Retina (tissue), 1 donor: ENCODE results near the gene CECR2.
A peak's percentile ranks its signal among the peaks of the same experiment; 100 is the strongest.
"Not testable (repeated sequence)": the region's sequence is repeated elsewhere in the genome, so short reads cannot be mapped to it uniquely, and the experiment has no call there.

ENCODE experiments used
- DNase-seq: peaks from one replicate; pipeline ENCODE4 v3.0.0-alpha.2; 2016

CECR2 gene

DNA sequence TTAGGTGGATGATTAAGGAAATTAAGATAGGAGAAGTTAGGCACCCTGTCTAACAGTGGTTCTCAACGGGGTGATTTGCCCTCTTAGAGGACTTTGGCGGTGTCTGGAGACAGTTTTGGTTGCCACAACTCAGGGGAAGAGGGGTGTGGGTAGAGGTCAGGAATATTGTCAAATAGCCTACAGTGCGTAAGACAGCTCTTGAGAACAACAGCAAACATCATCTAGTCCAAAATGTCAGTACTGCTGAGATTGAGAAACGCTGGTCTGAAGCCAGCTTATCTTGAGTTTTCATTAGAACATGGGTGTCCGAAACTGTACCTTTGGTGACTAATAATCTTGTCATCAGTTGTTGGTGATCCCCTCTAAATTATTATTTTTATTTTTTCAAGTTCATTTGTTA lies 38.4 kb downstream of the CECR2 start:
- no peak for DNase-seq

DNA sequence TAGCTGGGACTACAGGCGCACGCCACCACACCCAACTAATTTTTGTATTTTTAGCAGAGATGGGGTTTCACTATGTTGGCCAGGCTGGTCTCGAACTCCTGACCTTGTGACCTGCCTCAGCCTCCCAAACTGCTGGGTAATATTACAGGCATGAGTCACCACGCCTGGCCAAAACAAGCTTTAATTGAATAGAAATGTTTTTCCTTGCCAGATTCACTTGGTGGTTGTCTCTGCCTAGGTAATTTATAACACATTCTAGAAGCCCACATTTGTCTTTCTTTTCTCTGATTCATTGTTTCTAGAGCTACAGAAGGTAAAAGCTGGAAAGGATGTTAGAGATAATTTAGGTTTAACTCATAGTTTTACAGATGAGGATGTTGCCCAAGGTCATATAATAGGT lies 41.3 kb downstream of the CECR2 start:
- no peak for DNase-seq

DNA sequence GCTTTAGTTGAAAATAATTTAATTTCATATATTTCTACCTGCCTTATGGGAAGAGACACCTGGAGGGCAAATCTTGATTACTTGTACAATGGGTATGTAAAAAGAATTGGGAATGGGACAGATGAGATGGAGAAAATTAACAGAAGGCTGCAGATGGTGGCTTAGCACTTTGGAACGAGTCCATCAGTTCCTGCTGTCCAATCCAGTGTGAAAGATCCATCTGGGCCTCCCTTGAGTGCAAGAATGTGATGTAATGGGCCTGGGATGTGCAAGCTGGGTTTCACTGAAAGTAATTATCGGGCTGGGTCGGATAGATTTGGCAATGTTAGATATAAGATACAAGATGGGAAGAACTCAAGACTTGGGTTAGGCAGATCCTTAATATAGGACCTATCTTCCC lies 42.0 kb downstream of the CECR2 start:
- peak; percentile 35 for DNase-seq

DNA sequence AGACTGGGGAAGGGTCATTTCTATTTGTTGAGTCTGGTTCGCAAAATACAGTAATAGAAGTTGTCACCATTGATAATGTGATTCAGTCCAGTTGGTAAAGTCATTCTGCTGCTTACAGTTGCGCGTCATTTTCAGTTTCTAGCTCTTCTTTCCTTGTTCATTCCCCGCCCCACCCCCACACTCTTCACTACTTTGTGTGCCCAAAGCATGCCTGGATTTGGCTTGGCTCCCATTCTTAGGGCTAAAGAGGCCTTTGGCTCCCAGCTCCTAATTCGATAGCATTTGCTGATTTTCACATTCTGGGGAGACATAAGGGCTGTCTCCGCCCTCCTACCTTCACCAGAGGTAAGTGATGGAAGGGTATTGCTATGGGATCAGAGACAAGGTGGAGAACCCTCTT lies 43.0 kb downstream of the CECR2 start:
- DNase-seq, result no peak

DNA sequence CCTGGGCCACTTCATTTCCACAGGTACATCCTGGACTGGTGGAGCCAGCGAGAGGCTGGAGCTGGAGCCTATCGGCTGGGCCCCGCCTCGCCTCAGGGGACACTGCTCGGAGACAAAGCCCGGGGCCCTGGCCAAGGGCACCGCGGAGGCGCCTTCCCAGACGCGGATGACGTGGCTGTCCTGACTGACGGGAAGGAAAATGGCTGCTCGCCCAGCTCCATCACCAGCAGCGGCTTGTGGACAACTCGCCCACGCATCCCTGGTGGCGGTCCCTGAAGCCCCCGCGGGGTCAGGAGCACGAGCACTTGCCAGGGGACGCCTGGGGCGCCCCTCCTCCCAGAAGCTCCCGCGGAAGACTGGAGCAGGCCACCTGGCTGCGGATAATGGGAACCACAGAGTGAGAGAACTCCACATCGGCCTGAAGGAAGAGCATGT lies 49.6 kb downstream of the CECR2 start:
- no peak for DNase-seq

DNA sequence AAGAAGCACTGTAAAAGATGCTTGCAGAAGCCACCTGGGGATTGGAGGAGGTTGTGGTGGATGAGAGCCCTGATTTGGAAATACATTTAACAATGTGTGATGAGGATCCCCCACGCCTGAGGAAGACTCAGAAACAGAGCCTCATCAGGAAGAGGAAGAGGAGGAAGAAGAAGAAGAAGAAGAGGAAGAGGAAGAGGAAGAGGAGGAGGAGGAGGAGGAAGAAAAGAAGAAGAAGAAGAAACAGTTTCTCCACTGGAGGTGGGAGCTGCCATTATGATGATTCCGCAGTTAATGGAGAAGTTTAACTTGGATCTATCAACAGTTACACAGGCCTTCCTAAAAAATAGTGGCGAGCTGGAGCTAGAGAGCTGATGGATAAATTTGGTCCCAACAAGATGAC lies 50.1 kb downstream of the CECR2 start:
- DNase-seq, result no peak

DNA sequence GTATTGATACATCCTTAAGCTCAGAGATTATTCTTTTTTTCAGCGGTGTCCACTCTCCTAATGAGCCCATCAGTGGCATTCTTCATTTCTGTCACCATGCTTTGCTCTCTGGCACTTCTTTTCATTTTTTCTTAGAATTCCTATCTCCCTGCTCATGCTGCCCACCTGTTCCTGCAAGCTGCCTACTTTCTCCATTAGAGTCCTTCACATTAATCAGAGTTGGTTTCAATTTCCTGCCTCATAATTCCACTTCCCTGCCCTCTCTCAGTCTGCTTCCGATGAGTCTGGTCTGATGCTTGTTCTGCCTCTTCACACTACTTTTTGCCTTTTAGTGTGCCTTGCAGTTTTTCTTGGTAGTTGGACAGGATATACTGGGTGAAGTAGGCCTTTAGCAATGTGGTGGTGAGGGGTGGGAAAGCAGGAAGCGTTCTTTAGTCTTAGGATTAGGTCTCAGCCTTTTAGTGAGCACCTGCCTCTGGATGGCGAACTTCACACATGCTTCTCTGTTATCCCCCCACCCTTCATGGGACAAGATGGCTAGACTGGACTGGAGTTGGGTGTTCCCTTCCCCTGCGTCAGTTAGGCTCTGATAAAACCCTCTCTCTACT lies 53.6 kb downstream of the CECR2 start:
- DNase-seq, result no peak

DNA sequence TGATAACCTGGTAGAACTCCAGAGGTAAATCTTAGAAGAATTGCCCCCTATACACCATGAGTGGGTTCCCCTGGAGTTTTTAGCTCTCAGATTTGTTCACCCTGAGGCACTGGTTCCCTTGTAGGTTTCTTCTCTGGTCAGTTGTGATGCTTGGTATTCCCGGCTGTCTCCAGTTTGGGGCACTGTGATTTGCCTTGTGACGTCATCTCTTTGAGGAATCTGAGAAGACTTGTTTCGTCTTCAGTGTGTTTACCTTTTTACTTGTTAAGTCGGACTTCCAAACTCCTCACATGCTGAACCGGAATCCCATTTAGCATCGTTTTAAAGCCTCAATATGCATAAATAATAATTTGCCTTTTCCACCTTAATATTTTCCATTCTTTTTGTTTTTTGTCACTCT lies 54.4 kb downstream of the CECR2 start:
- DNase-seq, result no peak

DNA sequence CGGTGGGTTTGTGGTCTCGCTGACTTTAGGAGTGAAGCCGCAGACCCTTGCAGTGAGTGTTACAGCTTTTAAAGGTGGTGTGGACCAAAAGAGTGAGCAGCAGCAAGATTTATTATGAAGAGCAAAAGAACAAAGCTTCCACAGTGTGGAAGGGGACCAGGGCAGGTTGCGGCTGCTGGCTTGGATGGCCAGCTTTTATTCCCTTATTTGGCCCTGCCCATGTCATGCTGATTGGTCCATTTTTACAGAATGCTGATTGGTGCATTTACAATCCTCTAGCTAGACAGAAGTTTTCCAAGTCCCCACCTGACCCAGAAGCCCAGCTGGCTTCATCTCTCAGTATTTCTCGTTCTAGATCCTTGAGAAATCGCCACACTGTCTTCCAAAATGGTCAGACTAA lies 58.3 kb downstream of the CECR2 start:
- DNase-seq, result not testable (repeated sequence)

DNA sequence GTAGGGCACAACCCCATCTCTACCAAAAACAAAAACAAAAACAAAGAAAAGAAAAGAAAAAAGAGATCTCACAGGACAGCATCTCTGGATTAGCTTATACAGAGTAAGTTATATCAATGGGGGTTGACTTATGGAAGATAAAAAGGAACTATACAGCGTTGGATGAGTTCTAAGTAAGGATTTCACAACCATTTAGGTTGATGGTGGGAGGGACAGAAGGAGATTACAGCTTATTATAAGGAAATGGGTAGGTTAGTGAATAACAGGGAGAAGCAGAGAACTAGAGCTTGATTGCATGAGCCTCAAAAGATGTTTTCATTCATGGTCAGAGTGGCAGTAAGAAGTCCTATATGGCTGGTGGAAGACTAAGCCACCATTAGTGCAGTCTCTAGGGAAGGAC lies 60.3 kb downstream of the CECR2 start:
- DNase-seq, result no peak

DNA sequence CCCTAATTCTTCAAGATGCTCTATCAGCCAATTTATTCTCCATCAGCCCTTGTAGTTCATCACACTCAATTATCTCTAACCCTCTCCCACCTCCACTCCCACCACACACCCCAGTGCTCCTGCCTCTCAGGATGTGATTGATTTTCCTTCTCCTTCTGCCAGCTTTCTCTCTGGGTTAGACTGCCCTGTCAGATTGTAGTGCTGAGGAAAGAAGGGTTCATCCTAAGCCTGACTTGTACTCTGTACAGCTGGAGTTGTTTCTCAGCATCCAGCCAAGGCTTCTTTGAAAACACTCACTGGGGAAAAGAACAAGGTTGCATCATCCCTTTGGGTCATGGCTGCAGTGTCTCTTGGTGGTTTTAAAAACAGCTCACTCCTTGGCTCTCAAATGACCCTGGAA lies 61.2 kb downstream of the CECR2 start:
- peak; percentile 40 for DNase-seq

DNA sequence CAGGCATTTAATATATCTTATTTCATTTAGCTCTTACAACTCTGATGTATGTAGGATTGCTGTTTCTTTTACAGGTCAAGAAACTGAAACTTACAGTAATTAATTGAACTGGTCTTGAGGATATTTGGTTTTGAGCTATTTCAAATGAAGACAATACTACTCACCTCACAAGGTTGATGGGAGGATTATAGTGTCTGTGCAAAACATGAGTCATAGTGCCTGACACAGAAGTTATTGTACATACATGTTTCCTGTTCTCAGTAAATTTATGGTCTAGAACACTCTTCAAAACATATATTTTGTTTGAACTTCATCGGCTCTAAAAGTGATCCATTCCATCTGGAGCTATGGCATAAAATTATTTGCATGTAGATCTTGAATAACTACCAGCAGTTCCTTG lies 61.9 kb downstream of the CECR2 start:
- DNase-seq, result no peak

DNA sequence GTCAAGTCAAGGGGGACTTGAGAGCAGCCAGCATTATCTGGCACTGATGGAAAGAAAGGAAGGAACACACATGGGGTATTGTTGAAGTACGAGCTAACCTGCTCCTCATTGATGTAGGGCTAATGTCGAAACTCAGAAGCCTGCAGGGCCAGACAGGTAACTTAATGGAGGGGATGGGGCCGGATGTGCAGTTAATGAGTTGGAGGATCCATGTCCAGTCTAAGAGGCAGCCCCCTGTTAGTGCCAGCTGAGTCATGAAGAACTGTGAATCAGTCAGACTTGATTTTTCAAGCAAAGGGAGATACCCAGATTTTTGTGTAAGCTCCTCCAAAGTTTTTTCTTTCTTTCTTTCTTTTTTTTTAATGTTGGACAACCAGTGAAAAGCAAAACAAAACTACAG lies 65.6 kb downstream of the CECR2 start:
- DNase-seq, result no peak

DNA sequence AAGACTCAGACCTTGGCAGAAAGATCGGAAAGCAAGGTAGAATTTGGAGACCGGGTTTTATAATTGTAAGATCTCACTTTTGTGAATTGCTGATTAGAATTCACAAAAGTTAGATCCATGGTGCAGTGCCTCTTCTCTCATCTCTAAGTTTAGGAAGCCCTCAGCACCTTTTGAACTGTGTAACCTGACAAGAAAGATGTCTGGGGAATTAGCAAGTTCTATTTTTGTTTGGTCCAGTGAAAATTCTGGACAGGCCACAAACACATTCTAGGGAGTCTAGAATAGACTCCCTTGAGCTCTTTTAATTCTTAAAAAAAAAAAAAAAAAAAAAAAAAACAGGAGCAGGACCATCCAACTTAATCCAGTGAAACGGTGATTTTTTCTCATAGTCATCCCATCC lies 66.1 kb downstream of the CECR2 start:
- DNase-seq, result no peak

DNA sequence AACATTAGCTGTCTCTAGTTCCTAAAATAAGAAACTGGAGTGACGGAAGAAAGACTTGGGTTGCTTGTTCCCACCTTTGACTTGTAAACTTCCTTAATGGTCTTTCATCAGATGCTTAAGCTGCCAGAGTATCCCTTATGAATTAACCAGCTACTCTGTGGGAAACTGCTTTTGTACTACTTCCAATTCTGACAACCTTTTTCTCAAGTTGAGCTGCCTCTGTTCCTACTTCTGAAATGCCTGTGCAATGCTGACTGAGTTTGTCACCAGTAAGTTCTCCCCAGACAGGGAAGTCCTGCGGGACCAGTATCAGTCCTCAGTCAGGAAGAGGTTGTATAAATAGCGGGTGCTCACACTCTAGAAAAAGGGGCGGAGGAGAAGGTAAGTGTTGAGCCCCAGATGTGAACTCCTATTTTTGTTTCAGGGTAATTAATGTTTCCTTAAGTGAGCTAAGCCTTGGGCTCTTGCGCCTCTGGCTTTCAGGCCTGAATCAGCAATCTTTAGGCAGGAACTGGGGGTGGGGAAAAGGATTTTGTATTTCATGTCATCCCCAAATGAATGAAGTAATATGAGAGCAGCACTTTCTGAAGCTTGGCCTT lies 67.2 kb downstream of the CECR2 start:
- DNase-seq, result no peak

DNA sequence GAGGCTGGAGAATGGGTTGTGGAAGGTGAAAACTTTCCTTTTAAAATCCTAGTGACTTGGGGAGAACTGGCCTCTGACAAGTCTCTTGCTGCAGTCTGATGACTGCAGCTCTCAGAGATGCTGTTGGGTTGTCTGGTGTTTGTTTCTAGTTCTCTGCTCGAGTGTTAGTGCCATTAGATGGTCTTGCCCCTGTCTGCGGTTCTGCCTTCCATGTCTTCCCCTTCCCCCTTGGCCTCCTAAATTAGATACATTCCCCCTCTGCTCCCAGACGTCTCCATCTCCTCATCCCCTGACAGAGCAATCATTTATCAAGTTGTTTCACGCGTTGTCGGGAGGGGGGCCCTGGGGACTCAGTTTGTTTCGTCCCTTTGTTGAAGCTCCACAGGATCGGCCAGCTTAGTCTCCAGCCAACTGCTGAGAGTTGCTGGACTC lies 67.7 kb downstream of the CECR2 start:
- peak; percentile 67 for DNase-seq

DNA sequence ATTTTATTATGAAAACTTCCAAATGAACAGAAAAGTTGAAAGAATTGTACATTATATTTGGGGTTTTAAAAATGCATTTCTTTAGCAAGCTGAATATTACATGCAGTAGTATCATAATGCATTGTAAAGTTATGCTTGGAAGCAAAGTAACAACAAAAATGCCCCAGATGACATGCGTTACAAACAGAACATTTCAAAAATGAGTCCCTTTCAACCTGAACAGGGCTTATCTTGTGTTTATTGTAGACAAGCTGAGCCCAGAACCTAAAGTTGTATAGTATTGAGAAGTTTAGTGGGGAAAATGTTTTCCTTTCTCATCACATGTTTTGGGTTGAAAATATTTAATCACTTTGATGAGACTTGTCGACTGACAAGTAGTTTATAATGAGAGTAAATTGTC lies 68.8 kb downstream of the CECR2 start:
- DNase-seq, result no peak

DNA sequence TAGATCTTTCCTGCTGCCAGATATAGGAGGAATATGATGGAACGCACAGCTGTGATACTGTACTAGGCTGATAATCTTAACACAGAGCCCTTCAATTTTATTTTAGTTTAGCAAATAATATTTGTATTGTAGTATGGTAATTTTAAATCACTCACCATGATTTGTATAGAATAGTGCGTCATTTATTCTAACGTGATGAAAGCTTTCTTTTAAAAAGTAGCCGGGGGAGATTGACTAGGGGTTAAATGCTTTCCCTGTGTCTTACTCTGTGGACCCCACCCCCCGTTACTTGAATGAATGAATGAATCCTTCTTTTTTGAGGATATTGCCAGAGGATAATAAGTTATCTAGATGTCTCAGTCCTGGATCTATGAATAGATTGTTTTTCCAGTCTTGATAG lies 72.1 kb downstream of the CECR2 start:
- no peak for DNase-seq

DNA sequence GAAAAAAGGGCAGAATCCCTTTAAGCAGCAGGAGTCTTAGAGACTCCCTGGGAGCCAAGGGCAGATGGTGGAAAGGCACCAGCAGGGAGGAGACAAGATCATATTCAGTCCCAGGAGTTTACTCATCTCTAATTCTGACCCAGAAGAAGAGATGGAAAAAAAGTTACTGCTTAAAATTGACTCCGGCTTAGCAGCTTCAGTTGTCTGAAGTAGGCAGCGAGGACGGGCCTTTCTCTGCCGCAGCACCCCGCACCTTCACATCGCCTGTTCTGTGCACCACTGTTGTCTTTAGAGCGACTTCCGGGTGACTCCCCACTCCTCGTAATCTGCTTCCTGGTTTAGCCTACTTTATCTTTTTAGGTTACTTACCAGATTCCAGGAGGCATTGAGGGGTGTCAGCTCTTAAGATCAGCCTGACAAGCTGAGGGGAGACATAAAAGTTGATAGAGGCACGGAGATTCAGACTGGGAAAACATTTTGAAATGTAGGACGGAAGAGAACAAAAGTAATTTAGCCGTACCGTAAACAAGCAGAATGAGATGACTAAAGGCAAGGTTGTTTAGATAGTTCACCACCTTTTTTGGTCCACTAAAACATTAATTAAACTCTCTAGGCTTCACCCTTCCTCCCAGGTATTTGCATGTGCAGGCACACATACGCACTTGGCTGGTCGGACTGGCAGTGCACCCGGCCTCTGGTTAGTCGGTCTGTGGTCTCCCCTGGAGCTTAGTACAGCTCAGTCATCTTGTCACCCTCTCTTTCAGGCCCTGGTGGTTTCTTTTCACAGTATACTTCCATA lies 74.3 kb downstream of the CECR2 start:
- DNase-seq, result no peak

DNA sequence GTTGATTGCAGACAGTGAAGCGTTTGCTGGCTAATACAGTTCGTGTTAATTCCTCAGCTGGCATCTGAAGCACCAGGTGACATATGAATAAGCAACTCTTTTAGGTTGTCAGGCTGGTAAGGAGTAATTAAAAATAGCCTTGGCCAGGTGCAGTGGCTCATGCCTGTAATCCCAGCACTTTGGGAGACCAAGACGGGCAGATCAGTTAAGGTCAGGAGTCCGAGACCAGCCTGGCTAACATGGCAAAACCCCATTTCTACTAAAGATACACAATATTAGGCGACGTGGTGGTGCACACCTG lies 74.9 kb downstream of the CECR2 start:
- DNase-seq, result no peak

DNA sequence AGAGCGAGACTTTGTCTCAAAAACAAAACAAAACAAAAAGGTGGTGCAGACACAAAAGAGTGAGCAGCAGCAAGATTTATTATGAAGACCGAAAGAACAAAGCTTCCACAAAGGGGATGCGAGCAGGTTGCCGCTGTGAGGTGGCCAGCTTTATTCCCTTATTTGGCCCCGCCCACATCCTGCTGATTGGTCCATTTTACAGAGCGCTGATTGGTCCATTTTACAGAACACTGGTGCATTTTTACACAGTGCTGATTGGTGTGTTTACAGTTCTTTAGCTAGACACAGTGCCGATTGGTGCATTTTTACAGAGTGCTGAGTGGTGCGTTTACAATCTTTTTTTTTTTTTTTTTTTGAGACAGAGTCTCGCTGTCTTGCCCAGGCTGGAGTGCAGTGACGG lies 77.4 kb downstream of the CECR2 start:
- DNase-seq, result no peak

DNA sequence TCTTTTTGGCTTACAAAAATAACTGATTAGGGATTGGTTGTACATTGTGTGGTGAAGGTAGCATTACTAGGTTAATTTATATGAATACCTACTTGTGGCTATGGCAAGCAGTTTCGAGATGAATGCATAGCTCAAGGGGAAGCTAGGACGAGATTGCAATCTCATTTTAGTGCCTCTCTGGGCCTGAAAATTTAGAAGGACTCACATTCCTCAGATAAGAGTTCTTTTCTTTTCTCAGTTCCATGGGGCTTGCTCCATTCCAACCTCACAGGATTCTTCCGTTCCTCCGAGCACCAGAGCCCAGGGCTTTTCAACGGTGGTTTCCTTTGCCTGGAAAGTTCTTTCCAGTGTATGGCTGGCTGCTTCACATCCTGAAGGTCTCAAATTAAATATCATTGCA lies 82.1 kb downstream of the CECR2 start:
- no peak for DNase-seq

DNA sequence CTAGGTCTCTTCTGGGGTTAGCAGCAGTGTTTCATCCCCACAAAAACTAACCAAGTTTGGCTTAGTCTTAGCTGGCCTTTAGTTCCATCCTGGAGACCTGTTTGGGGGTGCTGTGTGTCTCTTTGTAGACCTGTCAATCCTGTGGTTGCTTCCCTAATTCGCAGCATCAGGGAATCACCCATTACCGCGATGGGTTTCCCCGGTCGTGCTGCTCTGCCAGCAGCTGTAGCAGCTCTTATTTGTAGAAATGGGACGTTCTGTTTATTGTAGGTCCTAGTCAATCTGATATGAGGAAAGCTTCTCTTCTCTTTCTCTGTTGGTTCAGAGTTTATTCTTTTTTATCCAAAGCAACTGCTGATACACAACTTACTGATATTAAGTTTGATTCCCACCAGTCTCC lies 91.6 kb downstream of the CECR2 start:
- DNase-seq, result no peak

DNA sequence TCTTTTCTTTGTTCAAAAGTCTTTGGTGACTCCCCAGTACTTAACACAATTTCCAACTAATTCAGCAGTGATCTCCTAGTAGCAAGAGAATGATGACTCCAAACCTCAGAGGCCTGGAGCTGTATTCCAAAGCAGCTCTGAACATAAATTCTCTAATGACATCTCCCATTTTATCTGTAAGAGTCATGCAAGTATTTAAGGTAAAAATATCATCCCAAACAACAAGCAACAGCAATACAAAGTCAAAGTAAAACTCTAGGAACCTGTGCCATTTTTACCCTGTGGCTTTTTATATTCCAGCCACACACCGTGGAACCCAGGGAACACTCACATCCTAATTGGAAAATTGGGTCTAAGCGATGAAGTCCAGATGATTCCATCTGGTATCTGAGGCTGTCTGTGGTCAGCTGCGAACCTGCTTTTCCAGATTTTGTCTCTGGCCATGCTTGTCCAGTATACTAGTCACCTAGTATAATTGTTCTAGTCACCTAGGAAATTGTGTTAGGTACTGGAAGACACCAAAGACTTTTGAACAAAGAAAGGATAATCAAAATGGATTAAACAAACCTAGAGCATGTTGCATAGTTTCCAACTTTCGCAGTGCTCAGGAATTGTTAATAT lies 101.7 kb downstream of the CECR2 start:
- DNase-seq, result no peak
